ENCODE data around the gene CLRN3.

The CLRN3 gene

DNA sequence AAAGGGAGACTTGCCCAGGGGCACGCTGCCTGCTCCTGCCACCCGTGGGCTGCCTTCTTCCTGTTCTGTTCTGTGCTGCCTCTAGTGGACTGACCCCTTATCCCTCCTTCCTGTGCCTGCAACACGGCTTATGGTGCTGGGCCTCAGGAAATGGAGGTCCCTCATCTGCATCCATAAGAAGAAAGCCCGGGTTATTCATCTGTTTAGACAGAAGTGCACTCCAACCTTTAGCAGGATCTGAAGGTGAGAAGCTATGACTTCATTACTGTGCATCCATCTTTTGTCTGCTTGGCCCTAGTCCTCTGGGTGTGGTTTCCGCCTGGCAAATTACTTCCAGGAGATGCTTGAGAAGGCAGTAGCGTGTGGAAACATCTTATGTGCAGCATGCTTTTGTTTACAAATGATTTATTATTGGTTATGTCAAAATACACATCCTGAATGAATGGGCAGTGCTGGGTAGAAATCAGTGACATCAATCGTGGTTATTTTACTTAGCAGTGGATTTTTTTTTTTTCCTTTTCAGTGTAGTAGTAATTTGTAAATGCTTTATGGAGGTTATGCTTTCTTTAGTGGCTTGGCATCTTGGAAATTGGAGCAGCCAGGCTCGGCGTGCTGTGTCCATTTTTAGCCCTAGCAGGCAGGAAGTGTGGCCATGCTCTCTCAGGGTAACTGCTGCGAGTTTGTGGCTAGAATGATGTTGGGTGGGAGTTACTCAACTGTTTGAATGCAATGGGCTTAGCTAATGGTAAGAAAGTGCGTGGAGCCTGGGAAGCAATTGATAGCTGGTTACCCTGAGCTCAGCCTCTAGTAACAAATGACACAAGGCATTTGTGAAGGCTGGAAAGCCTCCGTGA is 26.9 kb upstream of the CLRN3 start:
- DNase-seq (ENCODE audit: low read depth), result peak; percentile 51

GRCh38 chr10:127918572-127918971 is 25.8 kb upstream of the CLRN3 start:
- no peak for DNase-seq (ENCODE audit: low read depth)

DNA sequence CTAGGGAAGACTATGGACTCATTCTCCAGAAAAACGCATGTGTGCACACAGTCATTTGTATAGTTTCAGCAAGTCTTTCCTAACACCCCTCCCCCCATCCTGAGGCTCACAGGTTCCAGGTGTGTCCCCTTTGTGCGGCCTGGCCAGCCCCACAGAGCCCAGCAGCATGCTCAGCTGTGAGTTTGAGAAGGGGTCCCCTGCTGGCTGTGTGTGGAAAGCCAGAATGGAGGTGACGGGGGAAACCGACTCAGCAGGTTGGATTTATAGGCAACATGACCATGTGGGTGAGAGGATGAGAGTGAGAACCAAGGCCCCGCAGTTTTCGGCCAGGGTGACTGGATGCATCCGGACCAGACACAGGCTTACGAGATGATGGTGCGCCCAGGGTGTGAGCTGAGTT is 24.1 kb upstream of the CLRN3 start:
- no peak for DNase-seq (ENCODE audit: low read depth)

GRCh38 chr10:127915324-127915723 is 22.6 kb upstream of the CLRN3 start:
- DNase-seq (ENCODE audit: low read depth), result no peak

GRCh38 chr10:127913368-127913759 is 20.6 kb upstream of the CLRN3 start:
- no peak for DNase-seq (ENCODE audit: low read depth)

DNA sequence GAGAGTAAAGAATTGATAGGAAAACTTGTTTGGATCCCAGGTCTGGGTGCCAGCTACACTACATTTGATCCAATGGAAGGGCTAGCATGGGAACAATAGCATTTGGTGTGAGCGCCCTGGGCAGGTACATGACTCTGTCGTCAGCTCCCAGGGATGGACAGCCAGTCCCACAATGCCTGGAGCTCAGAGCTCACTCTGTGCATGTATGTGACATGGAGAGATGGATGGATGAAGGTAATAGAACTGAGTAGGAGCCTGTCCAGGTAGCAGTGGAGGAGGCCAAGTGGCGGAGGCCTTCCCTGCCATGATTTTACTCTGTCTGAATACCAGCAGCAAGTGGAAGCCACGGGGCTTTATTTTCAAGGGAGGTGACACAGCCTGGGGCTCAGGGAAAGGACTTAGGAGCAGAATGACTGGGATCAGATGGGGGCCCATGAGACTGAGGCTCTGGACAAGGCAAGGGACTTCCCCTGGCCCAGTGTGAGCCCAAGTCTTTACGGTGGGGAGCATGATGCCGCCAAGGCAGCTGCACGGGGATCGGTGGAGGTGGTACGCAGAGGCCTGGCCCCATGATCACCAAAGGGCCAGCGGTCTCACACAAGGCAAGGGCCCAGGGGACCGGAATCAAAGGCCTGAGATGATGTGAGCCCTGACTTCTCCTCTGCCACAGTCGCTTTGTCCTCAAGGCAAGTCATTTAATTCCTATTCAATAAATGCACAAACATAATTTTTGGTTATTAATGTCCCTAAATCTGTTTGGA is 20.0 kb upstream of the CLRN3 start:
- no peak for DNase-seq (ENCODE audit: low read depth)

DNA sequence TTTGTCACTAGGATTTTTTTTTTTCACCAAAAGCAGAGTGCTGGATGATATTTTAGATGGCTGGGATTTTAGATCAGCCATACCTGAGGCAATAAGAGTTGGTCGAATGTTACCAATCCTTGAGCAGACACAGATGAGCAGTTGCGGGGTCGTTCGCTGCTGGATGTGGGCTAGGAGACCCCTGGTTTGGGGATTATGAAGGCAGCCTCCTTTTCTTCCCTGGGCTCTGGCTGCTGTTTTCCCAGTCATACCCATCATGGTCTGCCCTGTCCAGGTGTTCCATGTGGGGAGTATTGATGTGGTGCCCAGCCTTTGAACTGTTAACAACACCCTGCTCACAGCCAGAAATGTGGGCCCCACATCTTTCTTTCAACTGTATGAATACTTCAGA is 19.1 kb upstream of the CLRN3 start:
- no peak for DNase-seq (ENCODE audit: low read depth)

DNA sequence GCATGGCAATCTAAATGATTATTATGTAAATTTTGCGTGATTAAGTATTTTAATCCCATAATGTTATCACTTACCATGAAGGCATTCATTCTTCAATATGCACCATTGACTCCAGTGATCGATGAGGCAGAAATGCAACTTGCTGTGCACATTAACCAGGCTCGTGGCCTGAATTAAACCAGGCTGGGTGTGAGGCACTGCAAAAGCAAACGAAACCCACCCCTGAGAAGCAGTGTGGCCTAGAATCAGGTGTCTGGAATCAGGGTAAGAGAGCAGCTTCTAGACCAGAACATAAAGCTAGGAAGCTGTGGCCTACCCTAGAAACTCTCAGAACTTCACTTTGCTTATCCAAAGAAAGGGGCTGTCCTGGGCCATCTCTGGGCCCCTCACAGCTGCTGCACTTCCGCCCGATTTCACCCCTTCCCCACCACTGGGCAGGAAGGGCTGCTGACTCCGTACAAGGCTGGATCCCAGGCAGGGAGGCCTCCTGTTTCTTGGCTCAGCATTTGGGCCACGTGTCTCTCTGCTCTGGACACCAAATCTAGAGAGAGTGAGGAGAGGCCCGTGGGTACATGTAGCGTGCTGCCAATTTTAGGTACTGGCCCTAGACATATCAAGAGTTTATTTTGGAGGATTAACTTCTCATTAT is 18.6 kb upstream of the CLRN3 start:
- DNase-seq (ENCODE audit: low read depth), result no peak

DNA sequence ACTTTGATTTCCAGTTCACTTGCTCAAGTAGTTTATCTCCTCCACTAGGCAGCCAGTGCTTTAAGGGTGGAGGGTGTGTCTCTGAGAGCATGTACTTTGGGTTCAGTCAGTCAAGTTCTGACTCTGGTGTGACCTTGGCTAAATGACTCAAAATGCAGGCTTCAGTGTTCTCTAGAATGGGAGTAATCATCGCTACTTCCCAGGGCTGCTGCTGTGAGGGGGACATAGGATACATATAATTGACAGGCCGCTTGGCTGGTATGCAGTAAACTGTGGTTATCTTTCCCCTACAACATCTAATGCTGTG is 17.7 kb upstream of the CLRN3 start:
- no peak for DNase-seq (ENCODE audit: low read depth)

DNA sequence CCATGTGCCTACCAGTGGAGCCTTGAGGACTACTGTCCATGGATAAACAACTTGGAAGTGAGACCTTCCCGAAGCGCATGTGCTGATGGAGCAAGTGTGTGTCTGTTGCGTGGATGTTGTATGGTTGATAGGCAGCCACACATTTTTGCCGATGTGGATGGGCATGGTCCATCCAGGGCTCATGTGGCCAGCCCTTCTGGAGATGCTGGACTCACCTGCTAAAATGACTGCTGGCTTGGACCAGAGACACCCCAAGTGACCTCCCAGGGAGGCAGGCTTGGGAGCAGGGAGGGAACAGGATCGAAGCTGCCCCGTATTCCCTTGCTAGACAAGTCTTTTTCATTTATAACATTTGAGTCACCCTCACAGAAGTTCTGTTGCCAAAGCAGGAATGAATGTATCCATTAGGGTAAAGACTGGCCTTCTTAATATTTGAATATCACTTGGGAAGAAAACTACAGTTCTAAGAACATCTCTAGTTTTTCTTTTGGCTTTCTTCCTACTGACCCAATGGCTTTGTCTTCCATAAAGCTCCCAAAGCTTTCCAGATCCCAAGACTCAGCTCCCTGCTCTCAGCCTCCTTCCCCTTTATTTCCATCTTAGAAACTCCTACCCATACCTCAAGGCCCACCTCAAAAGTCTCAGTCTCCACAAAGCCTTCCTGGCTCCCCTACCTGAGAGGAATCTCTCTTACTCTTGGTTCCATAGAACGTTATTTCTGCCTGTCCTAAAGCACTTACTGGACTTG is 17.1 kb upstream of the CLRN3 start:
- no peak for DNase-seq (ENCODE audit: low read depth)

DNA sequence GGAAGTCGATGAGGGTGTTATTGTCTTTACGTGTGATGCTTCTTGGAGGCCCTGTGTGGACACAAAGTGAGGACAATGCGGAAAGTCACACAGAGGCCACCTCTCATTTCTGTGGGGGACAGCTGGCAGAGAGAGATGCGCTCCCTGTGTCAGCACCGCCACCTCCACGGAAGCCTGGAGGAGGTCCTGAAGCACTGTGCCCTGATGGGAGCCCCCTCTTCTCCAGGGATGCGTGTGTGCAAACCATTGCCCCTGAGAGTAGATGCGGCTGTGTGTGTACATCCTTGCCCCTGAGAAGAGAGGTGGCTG is 16.2 kb upstream of the CLRN3 start:
- no peak for DNase-seq (ENCODE audit: low read depth)

GRCh38 chr10:127908106-127908958 is 15.6 kb upstream of the CLRN3 start:
- peak; percentile 73 for DNase-seq (ENCODE audit: low read depth)

GRCh38 chr10:127907411-127908105 is 14.8 kb upstream of the CLRN3 start:
- DNase-seq (ENCODE audit: low read depth), result peak; percentile 19

DNA sequence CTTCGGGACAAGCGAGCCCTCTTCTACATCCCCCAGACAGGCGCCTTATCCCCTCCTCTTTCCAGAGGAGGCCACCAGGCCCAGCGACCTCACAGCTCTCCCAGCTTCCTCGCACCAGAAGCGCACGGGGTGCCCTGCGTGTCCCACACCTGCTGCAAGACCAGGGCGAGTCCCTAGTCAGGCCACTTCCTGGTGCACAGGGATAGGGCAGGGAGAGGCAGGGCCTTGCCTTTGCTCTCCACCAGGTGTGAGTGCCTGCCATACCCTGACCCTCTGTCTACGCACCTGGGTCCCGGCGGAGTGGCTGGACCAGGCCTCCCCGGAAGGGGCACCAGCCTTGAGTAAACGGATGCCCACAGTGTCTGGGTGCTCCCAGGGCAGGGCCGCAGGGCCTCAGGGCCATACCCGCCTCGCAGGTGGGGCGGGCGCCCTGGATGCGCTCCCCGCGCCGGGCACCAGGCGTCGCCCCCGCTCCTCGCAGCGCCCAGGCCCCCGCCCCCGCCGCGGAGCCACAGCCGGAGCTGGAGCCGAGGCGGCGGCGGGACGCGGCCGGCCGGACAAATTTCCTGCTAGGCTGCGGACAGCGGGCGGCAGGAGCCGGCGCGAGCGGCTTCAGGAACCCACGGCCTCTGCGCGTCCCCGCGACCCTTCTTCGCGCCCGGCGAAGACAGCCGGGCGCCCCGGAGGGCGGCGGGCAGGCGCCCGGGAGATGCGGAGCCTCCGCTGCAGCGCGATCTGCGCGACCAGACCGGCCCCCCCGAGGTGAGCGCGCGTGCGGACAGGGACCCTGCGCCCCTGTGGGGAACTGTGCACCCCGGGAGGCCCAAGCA is 14.0 kb upstream of the CLRN3 start, which contains the start of gene PTPRE:
Gene PTPRE (plus strand): TSS at position 556 of the 830 bp plus-strand sequence. CDS start 133,779 bp downstream, outside the sequence.
- DNase-seq (ENCODE audit: low read depth), result peak; percentile 55

DNA sequence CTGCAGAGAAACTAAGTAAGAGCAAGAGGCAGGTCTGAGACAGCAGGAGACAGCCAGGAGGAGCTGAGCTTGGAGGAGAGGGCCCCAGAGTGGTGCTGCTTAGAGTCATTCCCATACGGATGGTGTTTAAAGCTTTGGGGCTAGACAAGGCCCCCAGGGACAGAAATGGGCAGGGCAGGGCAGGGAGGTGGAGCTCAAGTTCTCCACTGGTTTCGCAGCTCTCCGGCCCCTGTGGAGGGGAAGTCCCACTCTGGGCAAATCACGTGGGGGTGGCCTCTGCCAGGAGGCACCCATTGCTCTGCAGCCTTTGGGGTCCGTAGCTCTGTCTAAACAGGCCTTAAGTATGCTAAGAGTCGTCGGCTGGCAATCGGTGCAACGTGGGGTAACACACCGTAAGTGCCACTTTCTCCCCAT is 13.1 kb upstream of the CLRN3 start:
- DNase-seq (ENCODE audit: low read depth), result no peak

GRCh38 chr10:127905001-127905847 is 12.5 kb upstream of the CLRN3 start:
- DNase-seq (ENCODE audit: low read depth), result no peak

GRCh38 chr10:127904311-127905000 is 11.7 kb upstream of the CLRN3 start:
- no peak for DNase-seq (ENCODE audit: low read depth)

DNA sequence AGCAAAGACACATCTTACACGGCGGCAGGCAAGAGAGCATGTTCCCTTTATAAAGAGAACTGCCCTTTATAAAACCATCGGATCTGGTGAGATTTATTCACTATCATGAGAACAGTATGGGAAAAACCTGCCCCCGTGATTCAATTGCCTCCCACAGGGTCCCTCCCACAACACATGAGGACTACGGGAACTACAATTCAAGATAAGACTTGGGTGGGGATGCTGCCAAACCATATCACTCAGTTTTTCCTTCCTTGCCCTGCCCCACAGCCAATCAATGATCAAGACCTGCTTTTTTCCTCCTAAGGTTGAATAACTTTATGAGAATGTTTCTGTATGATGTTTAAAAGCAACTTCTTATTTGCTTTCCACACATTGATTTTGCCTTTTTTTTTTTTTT is 11.0 kb upstream of the CLRN3 start:
- DNase-seq (ENCODE audit: low read depth), result no peak
